HG03575 (cell line): ENCODE measurements around the gene METTL23.
A peak's percentile ranks its signal among the peaks of the same experiment; 100 is the strongest.
"Not testable (repeated sequence)": the region's sequence is repeated elsewhere in the genome, so short reads cannot be mapped to it uniquely, and the experiment has no call there.

ENCODE experiments used
- ATAC-seq: cut with Tn5 transposase; IDR thresholded peaks from one replicate; pipeline ENCODE4 v1.9.1; 2021; ENCODE audit not compliant: unreplicated experiment, insufficient number of reproducible peaks, low FRiP score; ENCODE audit errors: extremely low read depth

Gene METTL23

DNA sequence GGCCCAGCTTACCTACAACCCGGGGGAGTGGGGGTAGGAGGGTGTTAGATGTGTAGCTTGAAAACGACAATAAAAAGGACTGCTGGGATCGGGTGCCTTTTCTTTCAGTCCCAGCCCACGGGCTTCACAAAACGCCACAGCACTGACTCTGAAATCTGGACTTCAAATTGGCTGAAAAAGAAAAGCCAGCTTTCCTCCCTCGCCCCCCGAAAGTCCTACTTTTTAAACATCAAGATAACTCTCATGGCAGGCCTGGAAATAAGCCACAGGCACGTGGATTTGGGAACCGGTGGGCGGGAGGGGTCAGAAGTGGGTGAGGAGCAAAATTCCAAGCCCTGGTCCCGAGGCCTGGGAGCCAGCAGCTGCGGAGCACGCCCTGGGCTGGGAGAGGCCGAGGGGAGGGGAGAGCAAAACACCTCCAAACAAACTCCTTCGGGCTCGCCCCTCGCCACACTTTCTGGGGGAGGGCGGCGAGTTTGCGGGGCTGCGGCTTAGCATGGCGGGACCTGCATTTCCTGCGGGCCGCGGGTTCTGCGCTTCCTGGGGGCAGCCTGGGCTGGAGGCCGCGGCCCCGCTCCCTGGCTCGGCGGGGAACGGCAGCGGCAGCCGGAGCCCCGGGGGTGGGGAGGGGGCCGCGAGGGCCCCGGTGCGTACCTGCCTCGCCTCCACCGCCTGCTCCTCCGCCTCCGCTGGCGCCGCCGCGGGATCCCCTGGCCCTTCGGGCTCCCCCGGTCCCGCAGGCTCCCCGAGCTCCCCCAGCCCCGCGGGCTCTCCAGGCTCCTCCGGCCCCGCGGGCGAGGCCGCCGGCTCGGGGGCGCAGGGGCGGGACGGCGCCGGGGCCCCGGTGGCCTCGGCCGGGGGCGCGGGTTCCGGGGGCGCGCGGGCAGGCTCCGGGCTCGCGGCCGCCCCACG lies 16.4 kb upstream of the METTL23 start:
- ATAC-seq = not testable (repeated sequence)

DNA sequence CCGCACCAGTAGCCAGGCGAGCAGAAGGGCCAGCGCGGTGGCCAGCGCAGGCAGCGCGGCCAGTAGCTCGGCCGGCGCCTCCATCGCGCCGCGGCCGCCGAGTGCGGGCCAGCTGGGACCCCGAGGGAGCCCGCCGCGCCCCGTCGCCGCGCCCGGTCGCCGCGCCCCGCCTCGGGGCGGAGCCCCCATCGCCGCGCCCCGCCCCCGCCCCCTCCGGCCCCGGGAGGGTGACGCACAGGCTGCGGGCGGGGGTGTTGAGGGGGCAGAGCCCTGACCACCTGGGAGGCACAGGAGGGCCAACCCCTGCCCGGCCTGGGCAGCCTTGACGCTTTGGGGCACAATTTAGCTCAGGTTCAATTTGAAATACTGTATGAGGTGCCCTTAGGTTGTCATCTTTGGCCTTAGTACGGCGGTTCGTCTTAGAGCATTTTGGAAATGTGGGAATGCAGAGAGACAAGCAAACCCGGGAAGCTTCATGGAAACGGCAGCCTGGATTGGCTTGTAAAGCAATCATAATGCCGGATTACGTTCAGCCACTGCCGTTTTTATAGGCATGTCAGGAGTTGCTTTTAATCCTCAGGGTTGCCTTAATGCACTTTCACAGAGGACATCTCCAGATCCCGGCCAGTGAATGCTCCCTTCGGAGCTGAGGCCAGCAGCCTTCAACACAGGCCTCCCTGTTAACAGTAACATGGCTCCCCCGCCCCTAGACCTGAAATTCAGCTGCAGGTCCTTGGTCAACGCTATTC lies 15.6 kb upstream of the METTL23 start, which contains the start of gene MXRA7:
MXRA7 (minus strand) TSS at position 103 of the 749 bp plus-strand sequence; CDS start at position 84, 19 bp downstream.
- ATAC-seq = no peak

DNA sequence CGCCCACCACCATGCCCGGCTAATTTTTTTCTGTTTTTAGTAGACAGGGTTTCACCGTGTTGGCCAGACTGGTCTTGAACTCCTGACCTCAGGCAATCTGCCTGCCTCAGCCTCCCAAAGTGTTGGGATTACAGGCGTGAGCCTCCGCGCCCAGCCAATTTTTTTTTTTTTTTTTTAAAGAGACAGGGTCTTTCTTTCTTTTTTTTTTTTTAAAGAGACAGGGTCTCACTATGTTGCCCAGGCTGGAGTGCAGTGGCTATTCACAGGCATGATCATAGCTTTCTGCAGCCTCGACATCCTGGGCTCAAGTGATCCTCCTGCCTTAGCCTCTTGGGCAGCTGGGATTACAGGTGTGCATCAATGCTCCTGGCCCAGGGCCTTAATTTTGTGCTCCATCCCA lies 14.3 kb upstream of the METTL23 start:
- ATAC-seq = not testable (repeated sequence)

DNA sequence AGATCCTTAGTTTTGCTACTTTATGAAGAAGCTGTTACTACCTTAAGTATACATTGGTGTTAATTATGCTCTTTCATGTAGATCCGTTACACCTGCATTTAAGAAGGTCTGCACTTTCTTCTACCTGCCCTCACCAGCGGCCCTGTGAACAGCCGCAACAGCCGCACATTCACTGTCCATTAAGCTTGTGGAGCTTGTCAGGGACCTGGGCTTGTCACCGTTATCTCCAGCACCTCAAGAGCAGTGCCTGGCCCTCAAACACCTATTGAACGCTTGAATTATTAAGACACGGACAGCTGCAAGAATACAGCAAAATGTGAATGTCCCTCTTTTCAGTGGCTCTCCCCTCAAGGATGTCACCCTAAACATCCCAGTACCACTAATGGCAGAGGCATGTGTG lies 12.9 kb upstream of the METTL23 start:
- no peak for ATAC-seq

DNA sequence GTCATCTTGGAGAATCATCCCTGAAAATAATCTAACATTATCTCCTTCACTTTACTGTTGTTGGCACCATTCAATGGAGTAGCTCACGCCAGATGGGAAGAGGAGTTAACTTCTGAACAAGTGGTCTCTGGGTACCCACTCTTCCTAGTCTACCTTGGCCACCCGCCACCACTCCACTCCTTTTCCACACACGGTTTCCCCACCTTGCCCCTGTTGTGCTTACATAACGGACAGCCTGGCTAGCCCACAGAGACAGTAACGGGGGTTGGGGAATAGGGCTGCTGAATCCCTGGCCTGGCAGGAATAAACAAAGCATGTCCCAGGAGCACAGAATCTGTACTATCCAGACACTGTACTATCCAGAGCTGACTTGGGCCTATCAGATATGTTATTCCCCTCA lies 12.3 kb upstream of the METTL23 start:
- ATAC-seq = no peak

DNA sequence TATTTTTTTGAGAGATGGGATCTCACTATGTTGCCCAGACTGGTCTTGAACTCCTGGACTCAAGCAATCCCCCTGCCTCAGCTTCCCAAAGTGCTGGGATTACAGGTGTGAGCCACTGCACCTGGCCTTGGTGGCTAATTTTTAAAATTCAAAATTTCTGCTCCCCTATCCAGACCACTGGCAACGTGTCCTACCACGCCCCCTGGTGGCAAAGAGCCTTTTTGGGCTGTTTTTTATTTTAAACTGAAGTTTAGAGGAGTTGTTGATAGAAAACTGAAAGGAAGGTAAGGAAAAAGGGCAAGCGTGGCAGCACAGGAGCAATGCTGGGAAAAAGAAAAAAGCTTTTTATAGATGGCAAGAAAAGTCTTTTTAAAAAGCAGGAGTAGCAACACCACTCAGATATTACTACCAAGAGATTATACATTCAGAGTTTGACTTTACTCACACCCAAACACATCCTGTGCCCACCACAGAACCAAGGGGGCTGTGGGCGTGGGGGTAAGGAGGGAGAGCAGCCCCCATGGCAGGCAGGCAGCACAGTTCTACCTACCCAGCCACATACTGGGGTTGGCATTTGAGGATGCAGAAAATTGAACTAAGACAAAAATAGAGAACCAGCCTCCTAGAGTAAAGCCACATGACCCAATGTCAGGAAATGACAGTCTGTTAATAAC lies 11.7 kb upstream of the METTL23 start:
- no peak for ATAC-seq

DNA sequence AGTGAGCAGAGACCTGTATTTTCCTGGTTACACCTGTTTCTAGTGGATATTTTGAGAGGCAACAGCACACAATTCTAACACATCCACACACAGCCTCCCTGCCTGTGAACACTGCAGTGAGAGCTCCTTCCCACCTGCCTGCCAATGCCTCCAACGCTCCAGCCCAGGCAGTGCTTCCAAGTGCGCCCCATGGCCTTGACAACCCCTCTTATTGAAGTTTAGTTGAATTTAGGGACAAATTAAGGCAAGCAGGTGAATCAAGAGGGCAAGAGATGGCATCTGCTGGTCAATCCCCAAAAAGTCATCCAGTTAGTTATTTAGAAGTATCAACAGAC lies 11.2 kb upstream of the METTL23 start:
- no peak for ATAC-seq

DNA sequence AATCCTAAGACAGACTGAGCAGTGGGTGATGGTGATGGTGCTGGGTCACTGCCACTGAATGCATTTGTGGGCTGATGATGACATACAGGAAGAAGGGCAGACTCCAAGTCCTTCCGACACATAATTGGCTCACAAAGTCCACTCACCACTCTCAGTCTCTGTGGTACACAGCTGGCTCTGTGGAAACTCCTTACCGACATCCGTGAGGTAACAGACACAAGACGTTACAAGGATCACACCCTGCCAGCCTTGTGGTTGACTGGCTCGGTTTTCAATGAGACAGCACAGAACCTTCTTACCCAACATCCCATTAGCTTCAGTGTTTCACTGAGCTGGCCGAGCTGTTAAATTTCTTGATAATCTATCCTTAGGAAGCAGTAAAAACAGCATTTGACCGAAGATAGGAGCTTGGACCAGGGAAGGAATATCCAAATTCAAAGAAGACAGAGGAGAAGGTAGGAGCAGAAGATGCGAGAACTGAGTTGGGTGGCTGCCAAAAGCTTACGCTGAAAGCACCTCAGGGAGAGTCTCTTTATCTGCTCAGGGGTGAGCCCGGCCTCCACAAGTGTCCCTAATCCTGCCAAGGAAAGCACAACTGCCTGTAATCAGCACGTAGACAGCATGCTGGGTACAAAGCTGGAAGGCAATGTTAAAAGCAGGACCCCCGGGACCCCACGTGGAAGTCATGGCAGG lies 10.3 kb upstream of the METTL23 start:
- no peak for ATAC-seq

DNA sequence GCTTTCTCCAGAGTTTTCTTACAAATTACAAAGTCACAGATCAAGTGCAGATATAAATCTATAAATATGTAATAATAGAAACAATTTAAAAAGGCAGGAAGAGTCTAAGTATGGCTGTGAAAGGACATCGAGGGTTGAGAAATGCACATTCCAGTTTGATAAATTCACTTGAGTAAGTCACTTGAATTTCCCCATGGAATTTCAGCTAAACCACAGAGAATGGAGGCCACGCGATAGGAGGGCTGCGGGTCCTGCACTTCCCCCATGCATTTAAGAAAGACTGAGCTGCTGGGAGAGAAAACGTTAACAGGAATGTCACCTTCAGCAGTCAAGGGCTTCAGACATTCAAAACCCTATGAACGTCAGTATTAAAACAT lies 9.8 kb upstream of the METTL23 start:
- ATAC-seq = no peak

DNA sequence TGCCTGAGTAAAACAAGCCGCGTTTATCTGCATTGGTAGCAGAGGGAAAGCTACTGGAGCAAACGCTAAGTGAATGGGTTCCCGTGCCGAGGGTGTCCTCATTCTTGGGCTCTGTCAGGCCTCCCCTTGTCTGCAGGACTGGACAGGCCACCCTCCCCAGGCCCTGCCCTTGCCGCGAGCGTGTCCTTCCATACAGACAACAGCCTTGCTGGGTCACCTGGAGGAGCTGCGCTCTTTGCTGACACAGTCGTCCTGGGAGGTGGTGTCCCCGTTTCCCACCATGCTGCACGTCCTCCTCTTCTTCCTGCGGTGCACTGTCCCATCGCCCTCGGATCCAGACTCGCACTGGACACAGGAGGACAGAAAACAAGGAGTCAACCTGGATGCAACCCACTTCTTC lies 8.1 kb upstream of the METTL23 start:
- no peak for ATAC-seq

DNA sequence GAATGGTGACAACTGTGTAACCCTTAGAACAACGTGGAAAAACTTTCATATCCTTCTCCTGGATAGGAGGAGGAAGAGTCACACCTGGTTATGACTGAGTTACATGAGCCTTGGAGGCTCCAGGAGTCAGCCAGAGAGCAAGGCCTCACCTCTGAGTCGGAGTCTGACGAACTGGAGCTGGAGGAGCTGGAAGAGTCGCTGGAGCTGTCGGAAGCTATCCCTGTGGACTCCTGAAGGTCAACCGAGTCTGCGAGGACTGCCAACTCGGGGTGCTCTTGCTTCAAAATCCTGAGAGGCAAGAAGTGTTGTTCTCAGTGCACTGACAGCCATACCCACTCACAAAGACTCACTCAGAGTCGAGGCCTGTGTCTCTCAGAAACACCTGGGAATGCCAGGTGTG lies 6.4 kb upstream of the METTL23 start:
- ATAC-seq = no peak

DNA sequence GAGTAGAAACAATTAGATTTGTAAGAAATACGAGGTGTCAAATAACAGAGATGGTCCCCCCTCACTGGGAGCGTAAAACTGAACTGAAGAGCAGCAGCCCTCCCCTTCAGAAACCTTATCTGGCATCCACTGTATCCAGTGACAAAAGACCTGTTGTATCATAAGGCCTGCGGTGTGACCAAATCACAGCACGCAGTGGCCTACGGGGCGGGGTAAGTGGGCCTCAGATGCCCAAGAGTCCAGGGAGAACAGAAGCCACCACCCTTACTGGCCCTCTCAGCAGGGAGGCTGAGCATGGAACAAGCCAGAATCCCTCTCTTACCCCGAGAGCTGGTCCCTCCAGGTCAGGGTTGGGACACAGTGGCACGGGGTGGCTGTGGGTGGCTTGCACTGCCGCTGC lies 5.7 kb upstream of the METTL23 start:
- no peak for ATAC-seq

DNA sequence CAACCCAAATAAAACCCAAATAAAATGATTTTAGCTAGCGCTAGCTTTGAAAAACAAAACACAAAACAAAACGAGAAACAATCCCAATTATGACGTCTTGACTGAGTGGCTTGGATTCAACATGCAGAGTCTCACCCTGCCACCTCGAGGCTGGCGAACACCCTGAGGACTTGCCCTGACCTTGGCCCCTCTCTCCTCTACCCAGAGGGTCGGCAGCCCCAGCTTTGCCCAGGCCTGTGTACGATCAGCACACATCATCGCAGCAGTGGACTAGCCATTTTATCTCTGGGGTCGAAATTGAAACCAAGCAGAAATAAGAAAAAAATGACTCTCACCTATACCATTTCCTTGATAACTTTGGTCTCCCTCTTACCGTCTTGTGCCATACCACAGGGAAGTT lies 5.2 kb upstream of the METTL23 start:
- ATAC-seq = no peak

DNA sequence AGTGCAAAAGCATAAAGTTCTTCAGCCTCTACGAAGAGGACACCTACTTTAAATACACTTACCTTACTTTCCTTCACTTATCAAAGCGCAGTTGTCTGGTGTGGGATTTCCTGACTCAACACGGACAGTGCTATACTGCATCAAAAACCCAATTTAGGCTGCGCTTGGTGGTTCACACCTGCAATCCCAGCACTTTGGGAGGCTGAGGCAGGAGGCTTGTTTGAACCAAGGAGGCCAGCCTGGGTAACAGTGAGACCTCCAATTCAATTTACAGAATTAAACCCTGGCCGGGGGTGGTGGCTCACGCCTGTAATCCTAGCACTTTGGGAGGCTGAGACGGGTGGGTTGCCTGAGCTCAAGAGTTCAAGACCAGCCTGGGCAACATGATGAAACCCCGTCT lies 4.4 kb upstream of the METTL23 start:
- no peak for ATAC-seq

DNA sequence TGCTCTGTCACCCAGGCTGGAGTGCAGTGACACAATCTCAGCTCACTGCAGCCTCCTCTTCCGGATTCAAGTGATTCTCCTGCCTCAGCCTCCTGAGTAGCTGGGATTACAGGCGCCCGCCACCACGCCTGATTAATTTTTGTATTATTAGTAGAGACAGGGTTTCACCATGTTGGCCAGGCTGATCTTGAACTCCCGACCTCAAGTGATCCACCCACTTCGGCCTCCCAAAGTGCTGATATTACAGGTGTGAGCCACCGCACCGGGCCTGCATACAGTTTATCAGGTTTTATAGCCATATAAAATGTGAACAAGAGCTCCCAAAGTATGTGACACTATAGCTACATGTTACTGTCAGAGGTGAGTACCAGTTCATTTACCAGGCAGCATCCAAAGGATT lies 3.7 kb upstream of the METTL23 start:
- not testable (repeated sequence) for ATAC-seq

DNA sequence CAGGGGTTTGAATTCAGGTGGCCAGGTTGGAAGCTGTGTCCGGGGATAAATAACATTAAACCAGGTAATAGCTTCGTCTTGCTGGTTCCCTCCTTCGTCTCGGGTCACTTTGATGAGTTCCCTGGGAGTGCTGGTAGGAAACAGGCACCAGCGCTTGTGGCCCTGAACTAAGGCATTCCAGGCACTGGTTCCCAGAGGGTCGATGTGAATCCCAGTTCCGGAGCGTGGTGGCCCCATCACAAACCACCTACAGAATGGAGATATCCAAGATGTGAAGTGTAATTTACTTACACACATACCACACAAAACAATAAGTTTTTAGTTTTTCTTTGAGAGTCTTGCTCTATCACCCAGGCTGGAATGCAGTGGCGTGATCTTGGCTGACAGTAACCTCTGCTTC lies 2.8 kb upstream of the METTL23 start:
- no peak for ATAC-seq

DNA sequence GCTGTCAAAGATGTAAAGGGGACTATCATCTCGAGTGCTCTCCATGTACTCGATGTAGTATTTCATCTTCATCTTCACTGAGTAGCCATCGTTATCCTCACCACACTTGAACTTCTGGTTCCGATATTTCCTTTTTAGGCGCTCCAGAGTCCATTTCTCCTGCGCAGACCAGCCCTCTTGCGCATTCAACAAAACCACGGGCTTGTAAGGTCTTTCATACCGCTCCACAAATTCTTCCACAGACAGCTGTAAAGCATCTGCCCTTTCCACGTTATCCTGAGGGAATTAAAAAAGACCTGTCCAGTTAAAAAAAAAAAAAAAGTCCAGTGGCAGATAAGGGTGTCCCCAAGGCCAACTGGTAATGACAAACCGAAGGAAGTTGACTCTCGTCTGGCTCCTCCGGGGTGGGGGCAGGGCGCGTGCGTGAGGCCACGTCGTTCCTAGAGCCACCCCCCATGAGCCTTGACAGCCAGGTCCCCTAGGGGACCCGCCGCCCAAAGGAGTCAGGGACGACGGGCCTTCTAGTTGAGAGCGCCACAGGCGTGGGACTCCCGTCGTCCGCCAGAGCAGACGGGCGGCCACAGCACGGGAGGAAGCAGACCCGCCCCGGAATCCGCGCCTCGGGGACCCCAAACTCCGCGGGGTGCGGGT lies 934 bp upstream of the METTL23 start:
- ATAC-seq = no peak

DNA sequence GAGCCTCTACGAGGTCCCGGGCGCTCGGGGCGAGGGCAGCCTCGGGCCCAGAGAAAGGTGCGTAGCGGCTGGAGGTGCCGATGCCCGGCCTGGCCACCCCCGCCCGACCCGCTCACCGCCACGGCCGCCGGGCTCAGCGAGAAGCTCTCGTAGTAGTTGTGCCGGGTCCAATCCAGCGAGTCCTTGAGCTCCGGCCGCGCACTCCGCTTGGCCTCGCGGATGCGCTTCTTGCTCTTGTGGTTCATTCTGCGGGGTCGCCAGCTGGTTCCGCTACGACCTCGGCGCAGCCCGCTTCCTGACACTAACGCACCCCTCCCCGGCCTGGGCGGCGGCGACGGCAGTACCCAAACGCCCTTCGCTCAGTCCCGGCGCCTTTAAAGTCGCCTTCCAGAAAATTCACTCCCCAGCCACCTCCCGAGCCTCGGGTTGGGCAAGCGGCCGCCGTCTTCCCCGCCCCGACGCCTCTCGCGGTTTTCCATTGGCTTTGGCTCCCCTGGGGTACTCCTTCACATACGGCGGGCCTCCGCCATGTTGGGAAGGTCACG lies 336 bp upstream of the METTL23 start, which contains the start of gene JMJD6:
JMJD6 (minus strand) TSS at position 376 of the 545 bp plus-strand sequence; CDS start at position 245, 131 bp downstream.
- peak; percentile 22 for ATAC-seq
